GM12892 (cell line): ENCODE measurements around the gene C19orf67.

Source experiments
- DNase-seq: peaks from one replicate; pipeline ENCODE4 v3.0.0; 2011; ENCODE audit not compliant: insufficient read length
- FAIRE-seq: peaks from 2 replicates; lab custom pipeline; 2011; peaks lifted over from hg19 to GRCh38; lab: Jason Lieb, UNC
- POLR2A ChIP-seq: IDR thresholded peaks from 2 replicates; pipeline ENCODE4 v1.6.1; 2011; ENCODE audit warnings: low read depth, low read length, control low read depth
- POLR2AphosphoS5 ChIP-seq: IDR thresholded peaks from 2 replicates; pipeline ENCODE4 v1.6.1; 2011; ENCODE audit warnings: low read depth, low read length, control low read depth
- TAF1 ChIP-seq: IDR thresholded peaks from 2 replicates; pipeline ENCODE4 v1.6.1; 2011; ENCODE audit warnings: low read depth, mild to moderate bottlenecking, control low read depth, low read length, borderline replicate concordance

C19orf67 gene

GRCh38 chr19:14073925-14074838 is 11.4 kb downstream of the C19orf67 start:
- no peak for DNase-seq
- no peak for FAIRE-seq

GRCh38 chr19:14073261-14073924 is 12.2 kb downstream of the C19orf67 start:
- peak; percentile 87 for FAIRE-seq
- DNase-seq: peak; percentile 71
- TF ChIP-seq POLR2AphosphoS5: no peak
- no peak for TF ChIP-seq POLR2A
- TF ChIP-seq TAF1: no peak

More at GRCh38 chr19:14073925-14074838, 11.4 kb downstream of the C19orf67 start:
- no peak for TF ChIP-seq POLR2A

- FAIRE-seq (no peak), DNase-seq (no peak)
- TF ChIP-seq POLR2A (no peak), POLR2AphosphoS5 (no peak), TAF1 (no peak)
Observed at GRCh38 chr19:14072535-14073260, 12.9 kb downstream of the C19orf67 start, which contains the start of gene MISP3. Gene MISP3, plus strand, starts transcription at chr19:14072786. Its CDS starts 524 bp downstream, at chr19:14073310.

GRCh38 chr19:14070268-14071050 is 15.1 kb downstream of the C19orf67 start:
- FAIRE-seq (no peak), DNase-seq (no peak)
- no peak for TF ChIP-seq POLR2A

- TF ChIP-seq POLR2AphosphoS5: no peak
- TF ChIP-seq POLR2A: no peak
- TF ChIP-seq TAF1: no peak
- FAIRE-seq (no peak), DNase-seq (no peak)
Observed at GRCh38 chr19:14066134-14066533, 19.4 kb downstream of the C19orf67 start.

- TF ChIP-seq TAF1 (no peak), POLR2AphosphoS5 (no peak), POLR2A (no peak)
Observed at GRCh38 chr19:14063105-14063504, 22.5 kb downstream of the C19orf67 start.

GRCh38 chr19:14062558-14062855 is 23.1 kb downstream of the C19orf67 start:
- TF ChIP-seq TAF1: no peak
- TF ChIP-seq POLR2A: no peak
- TF ChIP-seq POLR2AphosphoS5: no peak
- DNase-seq (no peak), FAIRE-seq (no peak)

More at GRCh38 chr19:14063105-14063504, 22.5 kb downstream of the C19orf67 start:
- DNase-seq: no peak
- FAIRE-seq: no peak

- DNase-seq: no peak
- FAIRE-seq: no peak
- TF ChIP-seq POLR2AphosphoS5 (no peak), TAF1 (no peak), POLR2A (no peak)
Observed at GRCh38 chr19:14061751-14062557, 23.6 kb downstream of the C19orf67 start, which contains the start of gene PALM3. Gene PALM3, minus strand, starts transcription at chr19:14062076. Its CDS starts 96 bp downstream, at chr19:14061980.

- no peak for DNase-seq
- FAIRE-seq: no peak
- TF ChIP-seq TAF1: no peak
- TF ChIP-seq POLR2A: no peak
- TF ChIP-seq POLR2AphosphoS5: no peak
Observed at GRCh38 chr19:14061081-14061749, 24.4 kb downstream of the C19orf67 start.
